Caki2 (cell line): ENCODE measurements around the gene CRY2. TPM values are rescaled to one million over a fixed set of nuclear protein-coding genes. Genes with fewer than 3 reads are reported as not detected.

Experiments
- DNase-seq: peaks from one replicate; pipeline ENCODE4 v3.0.0-alpha.2; 2015; ENCODE audit warnings: low read depth
- in situ Hi-C: cut with HindIII; loops from 2 replicates; pipeline ENCODE4 v1.10.0; 2016; ENCODE audit warnings: low sequenced_read_pairs, low pct_unique_long_range_greater_than_20kb, mixed read lengths
- total RNA-seq: library from RNA; depleted of rRNA; stranded (reverse); fragments of >200 nt; shearing (Covaris generic); gene quantifications from 2 replicates; pipeline ENCODE4 v1.2.3, GENCODE V29; 2014; ENCODE audit warnings: low replicate concordance

CRY2 gene
- total RNA-seq, 1 experiment from 2014 or later: 6.9 TPM

DNA sequence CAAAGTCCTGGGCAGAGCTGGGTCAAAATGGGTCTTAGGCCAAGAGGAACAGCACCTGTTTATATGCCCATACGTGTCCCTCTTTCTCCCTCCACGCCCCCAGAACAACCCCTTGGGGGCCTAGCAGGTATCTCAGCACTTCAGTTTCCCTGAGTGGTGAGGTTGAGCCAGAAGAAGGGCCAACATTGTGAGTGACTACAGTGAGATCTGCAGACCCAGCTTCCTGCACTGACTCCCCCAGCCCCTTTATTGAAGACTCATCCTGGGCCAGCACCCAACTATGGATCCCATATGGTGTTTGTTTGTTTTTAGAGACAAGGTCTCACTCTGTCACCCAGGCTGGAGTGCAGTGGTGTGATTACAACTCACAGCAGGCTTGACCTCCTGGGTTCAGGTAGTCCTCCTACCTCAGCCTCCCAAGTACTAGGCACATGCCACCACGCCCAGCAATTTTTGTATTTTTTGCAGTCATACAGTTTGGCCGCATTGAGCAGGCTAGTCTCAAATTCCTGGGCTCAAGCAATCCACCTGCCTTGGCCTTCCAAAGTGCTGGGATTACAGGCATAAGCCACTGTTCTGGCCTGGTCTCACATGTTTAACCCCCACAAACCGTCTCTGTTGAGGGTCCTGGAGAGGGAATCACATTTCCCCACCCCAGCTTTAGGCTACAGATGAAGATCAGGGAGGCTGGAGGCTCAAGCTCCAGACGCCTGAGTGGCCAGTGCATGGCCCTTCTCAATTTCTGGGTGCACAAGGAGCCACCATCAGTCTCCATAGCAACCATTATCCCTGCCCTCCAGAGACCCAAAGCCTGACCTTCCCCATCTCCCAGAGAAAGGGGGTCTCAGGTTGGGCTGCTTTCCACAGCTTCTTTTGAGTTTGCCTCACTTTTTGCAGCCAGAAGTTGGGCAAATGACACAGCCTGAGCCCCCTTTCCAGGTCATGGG, 73.5 kb downstream of the CRY2 start:
- in situ Hi-C loops: no loop called here
- no peak for DNase-seq

DNA sequence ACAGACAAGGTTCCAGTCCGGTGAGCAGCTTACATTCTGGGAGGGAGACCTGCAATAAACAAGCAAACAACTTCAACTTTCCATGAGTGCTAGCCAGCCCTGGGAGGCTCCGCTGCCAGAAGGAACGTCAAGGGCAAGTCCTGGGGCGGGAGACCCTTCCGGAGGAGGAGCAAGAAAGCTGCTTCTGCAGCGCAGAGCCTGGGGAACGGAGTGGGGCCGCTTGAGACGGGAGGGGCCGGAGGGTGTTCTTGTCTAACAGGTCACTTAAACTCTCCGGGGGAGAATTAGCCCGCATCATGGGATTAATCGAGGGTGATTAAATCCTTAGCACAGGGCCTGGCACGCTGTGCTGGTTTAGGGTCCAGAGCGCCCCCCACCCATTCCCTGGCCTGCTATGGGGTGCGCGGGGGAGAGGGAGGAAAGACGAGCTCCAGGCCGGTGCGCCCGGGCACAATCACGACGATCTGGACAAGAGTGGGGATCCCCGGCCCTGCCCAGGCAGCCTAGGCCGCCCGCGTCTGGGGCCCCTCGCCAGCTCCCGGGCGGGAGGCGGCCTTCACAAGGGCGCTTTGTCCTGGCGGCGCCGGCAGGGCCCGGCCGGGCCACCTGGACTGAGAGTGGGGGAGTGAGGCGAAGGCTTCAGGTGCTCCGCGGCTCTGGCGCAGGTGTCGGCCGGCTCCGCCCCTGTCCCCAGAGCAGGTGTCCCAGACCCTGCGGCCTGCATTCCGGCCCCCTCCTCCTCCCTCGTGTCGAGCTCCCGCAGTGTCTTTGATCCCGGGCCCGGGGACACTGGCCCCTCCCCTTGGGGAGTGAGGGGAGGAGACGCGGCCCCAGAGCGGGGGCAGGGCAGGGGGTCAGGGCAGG, 74.5 kb downstream of the CRY2 start:
- DNase-seq: no peak

DNA sequence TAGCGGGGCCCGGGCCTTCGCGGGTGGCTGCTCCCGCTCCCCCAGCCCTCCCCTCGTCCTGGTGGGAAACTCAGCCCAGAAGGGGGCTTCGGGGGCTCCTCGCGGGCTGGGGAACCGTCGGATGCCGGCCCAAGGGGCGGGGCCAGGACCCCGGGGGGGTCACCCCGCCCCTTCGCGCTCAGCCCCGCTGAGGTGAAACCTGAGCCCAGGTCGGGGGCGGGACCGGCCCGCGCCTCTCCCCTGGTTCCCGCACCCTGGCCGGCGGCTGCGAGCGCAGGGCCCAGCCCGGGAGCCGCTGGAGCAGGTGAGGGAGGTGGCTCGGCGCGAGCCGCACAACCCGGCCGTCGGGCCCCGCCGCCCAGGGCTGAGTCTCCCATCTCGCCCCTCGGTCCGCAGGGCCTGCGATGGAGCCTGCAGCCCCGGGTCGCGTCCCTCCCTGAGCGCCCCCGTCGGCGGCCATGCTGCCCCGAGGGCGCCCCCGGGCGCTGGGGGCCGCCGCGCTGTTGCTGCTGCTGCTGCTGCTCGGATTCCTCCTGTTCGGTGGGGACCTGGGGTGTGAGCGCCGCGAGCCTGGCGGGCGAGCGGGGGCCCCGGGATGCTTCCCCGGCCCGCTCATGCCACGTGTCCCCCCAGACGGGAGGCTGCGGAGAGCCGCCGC, 75.3 kb downstream of the CRY2 start, which contains the start of gene LARGE2:
Gene LARGE2, plus strand, starts transcription at position 232 of the 658 bp plus-strand sequence. Its CDS starts 227 bp downstream, at position 459.
- in situ Hi-C loops: no loop called here
- peak; percentile 26 for DNase-seq

More for the DNA sequence above, 74.5 kb downstream of the CRY2 start:
- in situ Hi-C loops: no loop called here

DNA sequence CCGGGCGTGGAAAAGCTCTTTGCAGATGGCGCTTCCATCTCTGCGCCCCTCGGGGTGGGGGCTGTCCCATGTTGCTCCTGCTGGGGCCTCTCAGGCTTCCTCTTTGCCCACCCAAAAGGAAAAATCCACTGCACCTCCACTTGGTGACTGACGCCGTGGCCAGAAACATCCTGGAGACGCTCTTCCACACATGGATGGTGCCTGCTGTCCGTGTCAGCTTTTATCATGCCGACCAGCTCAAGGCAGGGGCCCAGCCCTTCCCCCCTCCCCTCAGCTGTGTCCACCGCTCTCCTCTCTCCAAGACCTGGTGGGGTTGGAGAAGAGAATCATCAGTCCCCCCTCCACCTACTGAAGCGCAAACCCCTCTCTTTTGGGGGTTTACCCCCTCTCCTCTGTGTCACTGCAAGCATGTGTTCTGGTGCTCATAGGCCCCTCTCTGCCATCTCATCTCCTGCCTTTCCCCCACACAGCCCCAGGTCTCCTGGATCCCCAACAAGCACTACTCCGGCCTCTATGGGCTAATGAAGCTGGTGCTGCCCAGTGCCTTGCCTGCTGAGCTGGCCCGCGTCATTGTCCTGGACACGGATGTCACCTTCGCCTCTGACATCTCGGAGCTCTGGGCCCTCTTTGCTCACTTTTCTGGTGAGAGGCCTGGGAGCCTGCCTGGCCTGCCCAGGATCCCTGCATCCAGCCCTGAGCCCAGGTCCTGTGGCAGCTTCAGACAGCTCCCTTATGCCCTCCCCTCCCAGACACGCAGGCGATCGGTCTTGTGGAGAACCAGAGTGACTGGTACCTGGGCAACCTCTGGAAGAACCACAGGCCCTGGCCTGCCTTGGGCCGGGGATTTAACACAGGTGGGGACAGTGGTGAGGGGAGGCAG, 77.0 kb downstream of the CRY2 start:
- in situ Hi-C loops: no loop called here
- DNase-seq: no peak

DNA sequence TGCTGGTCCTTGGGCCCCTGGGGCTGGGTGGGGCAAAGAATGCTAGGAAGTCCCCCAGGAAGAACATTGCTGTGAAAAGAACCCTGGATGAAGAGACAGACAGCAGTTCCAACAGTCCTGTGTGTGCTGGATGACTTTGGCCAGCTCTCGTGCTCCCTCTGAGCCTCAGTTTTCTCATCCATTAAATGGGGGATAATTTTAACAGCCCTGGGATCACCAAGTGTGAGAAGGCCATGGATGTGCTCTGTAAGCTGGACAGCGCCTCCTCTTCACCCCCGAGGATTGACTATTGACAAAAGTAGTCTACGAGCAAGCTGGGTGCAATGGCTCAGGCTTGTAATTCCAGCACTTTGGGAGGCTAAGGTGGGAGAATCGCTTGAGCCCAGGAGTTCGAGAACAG, 77.7 kb downstream of the CRY2 start:
- in situ Hi-C loops: no loop called here
- no peak for DNase-seq

DNA sequence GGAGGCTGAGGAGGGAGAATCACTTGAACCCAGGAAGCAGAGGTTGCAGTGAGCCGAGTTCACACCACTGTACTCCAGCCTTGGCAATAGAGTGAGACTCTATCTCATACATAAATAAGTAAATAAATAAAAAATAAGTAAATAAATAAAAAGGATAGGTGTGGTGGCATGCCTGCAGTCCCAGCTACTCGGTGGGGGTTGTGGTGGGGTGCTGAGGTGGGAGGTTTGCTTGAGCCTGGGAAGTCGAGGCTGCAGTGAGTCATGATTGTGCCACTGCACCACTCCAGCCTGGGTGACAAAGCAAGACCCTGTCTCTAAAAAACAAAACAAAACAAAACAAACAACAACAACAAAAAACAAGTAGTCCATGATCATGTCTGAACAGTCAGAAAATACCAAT, 78.3 kb downstream of the CRY2 start:
- in situ Hi-C loops: no loop called here

DNA sequence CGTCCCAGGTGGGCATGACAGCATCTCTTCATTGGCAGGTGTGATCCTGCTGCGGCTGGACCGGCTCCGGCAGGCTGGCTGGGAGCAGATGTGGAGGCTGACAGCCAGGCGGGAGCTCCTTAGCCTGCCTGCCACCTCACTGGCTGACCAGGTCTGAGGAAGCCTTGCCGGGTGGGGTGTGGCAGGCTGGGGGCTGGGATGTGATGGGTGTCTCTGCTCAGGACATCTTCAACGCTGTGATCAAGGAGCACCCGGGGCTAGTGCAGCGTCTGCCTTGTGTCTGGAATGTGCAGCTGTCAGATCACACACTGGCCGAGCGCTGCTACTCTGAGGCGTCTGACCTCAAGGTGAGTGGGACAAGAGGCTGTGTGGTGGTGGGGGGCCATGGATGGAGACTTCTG, 78.7 kb downstream of the CRY2 start:
- DNase-seq: no peak
- in situ Hi-C loops: no loop called here

More for the DNA sequence above, 78.3 kb downstream of the CRY2 start:
- DNase-seq: no peak

DNA sequence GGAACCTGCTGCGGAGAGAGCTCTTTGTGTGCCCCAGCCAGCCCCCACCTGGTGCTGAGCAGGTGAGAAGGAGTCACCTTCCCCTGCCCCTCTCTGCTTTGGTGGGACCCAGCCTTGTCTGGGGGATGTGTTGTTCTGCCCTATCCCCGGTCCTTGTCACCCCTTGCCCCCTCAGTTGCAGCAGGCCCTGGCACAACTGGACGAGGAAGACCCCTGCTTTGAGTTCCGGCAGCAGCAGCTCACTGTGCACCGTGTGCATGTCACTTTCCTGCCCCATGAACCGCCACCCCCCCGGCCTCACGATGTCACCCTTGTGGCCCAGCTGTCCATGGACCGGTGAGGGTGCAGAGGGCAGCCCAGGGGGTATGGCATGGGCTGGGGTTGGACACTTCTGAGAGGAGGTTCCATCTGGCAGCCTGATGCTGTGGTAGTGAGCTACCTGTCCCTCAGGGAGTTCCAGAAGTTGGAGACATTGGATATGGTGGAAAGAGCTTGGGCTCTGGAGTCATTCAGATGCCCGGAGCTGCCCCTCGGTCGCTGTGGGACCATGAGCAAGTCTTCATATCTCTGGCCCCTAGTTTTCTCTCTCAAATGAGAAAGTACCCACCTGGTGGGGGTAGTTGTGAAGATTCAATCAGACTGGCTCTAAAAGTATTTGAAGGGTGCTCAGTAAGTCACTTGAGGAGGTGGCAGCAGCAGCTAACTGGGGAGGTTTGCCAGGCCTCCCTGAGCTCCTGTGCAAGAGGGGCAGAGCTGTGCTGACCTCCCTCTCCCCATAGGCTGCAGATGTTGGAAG, 79.5 kb downstream of the CRY2 start:
- in situ Hi-C loops: no loop called here
- no peak for DNase-seq

DNA sequence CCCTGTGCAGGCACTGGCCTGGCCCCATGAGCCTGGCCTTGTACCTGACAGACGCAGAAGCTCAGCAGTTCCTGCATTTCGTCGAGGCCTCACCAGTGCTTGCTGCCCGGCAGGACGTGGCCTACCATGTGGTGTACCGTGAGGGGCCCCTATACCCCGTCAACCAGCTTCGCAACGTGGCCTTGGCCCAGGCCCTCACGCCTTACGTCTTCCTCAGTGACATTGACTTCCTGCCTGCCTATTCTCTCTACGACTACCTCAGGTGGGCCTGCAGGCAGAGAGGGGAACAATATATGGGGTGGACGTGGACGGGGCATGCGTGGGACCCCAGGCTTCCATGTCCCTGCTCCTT, 80.0 kb downstream of the CRY2 start:
- no peak for DNase-seq
- in situ Hi-C loops: no loop called here

DNA sequence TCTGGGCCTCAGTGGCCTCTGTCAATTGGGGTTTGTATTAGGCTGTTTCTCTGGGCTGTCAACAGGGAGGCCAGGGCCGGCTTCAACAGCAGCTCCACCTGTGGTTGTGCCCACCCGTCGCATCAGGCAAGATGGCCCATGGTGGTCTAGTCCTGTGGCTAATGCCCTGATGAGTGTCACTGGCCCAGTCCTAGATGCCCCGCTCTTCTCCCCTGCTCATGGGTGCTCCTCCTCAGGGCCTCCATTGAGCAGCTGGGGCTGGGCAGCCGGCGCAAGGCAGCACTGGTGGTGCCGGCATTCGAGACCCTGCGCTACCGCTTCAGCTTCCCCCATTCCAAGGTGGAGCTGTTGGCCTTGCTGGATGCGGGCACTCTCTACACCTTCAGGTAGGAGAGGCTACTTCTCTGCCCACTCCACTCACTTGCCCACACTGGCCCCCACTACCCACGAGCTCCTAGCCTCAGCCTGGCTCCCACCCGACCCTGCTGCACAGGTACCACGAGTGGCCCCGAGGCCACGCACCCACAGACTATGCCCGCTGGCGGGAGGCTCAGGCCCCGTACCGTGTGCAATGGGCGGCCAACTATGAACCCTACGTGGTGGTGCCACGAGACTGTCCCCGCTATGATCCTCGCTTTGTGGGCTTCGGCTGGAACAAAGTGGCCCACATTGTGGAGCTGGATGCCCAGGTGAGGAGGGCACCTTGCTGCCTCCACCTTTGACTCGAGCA, 80.6 kb downstream of the CRY2 start:
- DNase-seq: no peak
- in situ Hi-C loops: no loop called here

DNA sequence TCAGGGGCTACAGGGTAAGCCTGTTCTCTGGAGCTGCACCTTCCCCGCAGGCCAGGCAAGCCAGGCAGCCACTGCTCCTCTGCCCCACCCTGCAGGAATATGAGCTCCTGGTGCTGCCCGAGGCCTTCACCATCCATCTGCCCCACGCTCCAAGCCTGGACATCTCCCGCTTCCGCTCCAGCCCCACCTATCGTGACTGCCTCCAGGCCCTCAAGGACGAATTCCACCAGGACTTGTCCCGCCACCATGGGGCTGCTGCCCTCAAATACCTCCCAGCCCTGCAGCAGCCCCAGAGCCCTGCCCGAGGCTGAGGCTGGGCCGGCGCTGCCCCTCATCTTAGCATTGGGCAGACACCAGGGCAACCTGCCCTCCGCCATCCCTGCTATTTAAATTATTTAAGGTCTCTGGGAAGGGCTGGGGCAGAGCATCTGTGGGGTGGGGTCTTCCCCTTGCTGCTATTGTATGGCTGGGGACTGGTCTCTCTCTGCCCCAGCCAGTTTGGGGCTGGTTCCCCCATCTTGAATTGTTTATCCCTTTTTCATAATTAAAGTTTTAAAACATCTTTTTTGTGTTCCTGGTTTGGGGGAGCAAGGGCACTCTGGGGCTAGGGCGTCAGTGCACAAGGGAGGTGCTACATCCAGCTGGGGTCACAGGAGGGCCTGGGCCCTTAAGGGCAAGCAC, 81.4 kb downstream of the CRY2 start:
- no peak for DNase-seq
- in situ Hi-C loops: no loop called here

DNA sequence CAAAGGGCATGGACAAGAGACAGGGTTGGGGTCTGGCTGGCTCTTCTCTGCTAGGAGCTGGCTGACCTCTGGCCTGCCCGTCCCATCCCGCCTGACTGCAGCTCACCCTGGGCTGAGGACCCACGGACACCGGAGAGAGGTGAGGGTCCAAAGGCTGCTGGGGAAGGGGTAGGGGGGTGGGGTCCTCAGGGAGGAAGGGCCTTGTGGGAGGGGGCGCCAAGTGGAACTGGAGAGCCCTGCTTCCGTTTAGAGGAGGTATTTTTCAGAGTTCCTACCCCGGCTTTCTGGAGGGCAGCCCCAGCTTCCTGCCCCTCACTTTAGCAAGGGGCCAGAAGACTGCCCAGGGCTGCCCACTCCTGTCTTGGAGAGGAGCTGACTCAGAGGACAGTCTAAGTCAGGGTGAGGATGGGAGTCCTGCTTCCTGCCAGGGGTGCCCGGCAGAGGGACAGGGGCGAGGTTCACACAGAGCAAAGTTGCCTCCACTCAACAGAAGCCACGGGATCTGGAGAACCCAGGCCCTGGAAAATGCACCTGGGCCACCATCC, 82.3 kb downstream of the CRY2 start:
- in situ Hi-C loops: no loop called here
- no peak for DNase-seq

DNA sequence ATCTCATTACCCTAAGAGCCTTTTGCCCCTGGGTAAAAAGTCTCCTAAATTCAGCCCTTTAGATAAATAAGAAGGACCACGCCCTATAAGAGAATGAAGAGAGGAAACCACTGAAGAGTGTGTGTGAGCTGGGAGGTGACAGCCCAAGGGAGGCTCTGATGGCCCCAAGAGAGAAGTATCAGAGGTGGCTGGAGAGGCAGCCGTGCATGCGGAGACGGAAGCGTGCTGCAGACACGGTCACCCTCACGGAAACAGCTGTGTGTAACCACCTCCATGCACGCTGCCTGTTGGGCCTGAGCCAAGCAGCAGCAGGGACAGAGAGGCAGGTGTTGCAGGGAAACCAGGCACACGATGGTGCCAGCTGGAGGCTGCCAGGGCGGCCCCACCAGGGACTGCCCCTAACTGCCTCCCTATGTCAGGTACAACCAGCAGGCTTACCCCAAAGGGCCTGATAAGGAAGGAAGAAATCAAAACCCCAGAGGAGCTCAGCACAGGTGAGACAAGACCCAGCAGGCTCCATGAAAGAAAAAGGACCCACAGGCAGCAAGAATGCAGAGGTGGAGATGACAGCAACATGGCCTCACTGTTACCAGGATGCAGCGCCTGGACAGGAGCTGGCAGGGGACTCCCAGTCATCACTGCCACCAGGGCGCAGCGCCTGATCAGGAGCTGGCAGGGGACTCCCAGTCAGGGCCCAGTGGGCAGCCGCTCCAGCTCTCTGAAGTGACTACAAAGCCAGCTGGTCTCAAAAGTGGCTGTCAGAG, 82.9 kb downstream of the CRY2 start:
- no peak for DNase-seq
- in situ Hi-C loops: no loop called here

DNA sequence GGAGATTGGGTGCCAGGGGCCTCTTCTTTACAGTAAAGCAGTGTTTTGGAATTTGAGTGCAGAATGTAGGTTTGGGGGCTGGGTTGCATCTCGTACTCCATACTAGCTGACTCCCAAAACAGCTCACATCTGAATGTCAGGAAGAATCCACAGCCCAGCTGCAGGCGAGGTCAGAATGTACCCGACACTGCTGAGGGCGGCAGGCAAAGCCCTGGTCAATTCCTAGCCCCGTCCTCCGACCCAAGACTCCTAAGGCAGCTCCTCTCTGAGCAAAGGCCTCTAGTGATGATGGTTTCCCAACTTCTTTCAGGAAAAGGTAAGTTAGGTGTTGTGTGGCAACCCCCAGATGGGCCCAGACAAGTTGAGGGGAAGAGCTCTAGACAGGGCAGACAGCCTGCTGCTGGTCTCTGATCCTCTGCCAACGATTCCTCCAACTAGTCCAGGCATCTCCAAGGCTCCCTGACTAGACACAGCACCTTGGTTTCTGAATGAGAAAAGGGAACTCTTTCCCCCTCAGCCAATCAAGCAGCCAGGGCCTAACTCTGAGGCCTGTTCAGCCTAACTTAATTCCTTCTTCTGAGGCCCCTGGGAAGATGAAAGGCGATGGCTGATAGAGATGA, 83.8 kb downstream of the CRY2 start:
- no peak for DNase-seq
- in situ Hi-C loops: no loop called here

DNA sequence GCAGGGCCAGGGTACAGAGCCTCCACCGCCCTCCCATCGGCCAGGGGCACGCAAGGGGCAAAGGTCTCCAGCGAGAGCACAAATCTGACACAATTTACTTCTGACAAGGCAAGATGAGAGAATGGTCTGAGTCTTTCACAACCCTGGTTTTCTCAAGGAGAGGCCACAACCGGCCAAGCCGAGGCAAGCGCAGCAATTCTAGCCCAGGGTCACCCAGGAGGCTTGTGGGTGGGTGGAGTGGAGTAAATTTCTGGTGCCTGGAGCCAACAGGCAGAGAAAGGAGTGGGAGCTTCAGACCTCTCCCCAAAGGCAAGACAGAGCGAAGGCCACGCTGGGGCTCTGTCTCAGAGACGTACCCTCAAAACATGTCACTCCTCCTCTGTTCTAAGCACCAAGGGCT, 84.5 kb downstream of the CRY2 start:
- DNase-seq: no peak
- in situ Hi-C loops: no loop called here
